Vagina (tissue), 2 donors: ENCODE data around the gene SLC22A3. TPM values are rescaled to one million over a fixed set of nuclear protein-coding genes. Genes with fewer than 3 reads are reported as not detected.
"Not testable (repeated sequence)": the region's sequence is repeated elsewhere in the genome, so short reads cannot be mapped to it uniquely, and the experiment has no call there.

ENCODE experiments used
- DNase-seq, 2 donors: peaks; one replicate each; pipeline ENCODE4 v3.0.0-alpha.2; 2017; ENCODE audit errors: extremely low spot score in 2 of 2
- H3K27ac ChIP-seq: fragments of 200-600 bp; sonication (generic); one replicate; pipeline ENCODE4 v1.5.1; 2019
- H3K27me3 ChIP-seq: fragments of 200-600 bp; sonication (generic); one replicate; pipeline ENCODE4 v1.5.1; 2019
- H3K36me3 ChIP-seq, 2 donors: fragments of 200-600 bp; sonication (generic); one replicate each; pipeline ENCODE4 v1.5.1; 2017 to 2019
- H3K4me1 ChIP-seq: fragments of 200-600 bp; sonication (generic); one replicate; pipeline ENCODE4 v1.5.1; 2019
- H3K4me3 ChIP-seq, 2 donors: fragments of 200-600 bp; sonication (generic); 1 replicate in 1 of 2; 2 replicates in 1 of 2; pipeline ENCODE4 v1.5.1; 2016 to 2019
- H3K9me3 ChIP-seq: fragments of 200-600 bp; sonication (generic); one replicate; pipeline ENCODE4 v1.5.1; 2019
- CTCF ChIP-seq, 3 experiments: fragments of 450-650 bp in 2 of 3; fragments of 200-600 bp in 1 of 3; sonication (generic) in 1 of 3; IDR thresholded peaks; one replicate each; pipeline ENCODE4 v1.5.1; 2017 to 2019; ENCODE audit warnings: antibody characterized with exemption in 3 of 3, mild to moderate bottlenecking in 2 of 3, moderate library complexity in 2 of 3
- POLR2A ChIP-seq, 2 donors: fragments of 450-650 bp; IDR thresholded peaks; one replicate each; pipeline ENCODE4 v1.6.1; 2017; ENCODE audit warnings: antibody characterized with exemption in 2 of 2, mild to moderate bottlenecking in 2 of 2, moderate library complexity in 2 of 2
- POLR2AphosphoS5 ChIP-seq, 2 donors: sonication (generic); formaldehyde crosslinking; IDR thresholded peaks; one replicate each; pipeline ENCODE4 v1.9.0; 2017; ENCODE audit warnings: antibody characterized with exemption in 2 of 2, mild to moderate bottlenecking in 2 of 2, low read depth in 1 of 2; ENCODE audit not compliant: insufficient read depth in 1 of 2
- intact Hi-C: fragments of 100-400 bp; cut with DNase I; formaldehyde crosslinking; loops from one replicate; pipeline ENCODE4 v1.15.1; 2023
- total RNA-seq: library from RNA; depleted of rRNA; stranded (reverse); fragments of >200 nt; gene quantifications from one replicate; pipeline ENCODE4 v1.2.3, GENCODE V29; 2016

The SLC22A3 gene
- total RNA-seq, 1 donor from 2014 or later, result 16.5 TPM

- Histone ChIP-seq H3K4me3 (no peak overlapping the region), H3K9me3 (no peaks in the 10 kb centered on the region), H3K27me3 (no peaks in the 10 kb centered on the region), H3K27ac (no peak overlapping the region), H3K4me1 (no peaks in the 10 kb centered on the region), H3K36me3 (no peaks in the 10 kb centered on the region)
- intact Hi-C loops, result no loop called here
- TF ChIP-seq CTCF (IDR thresholded peaks at IDR 0.05) (no peak), POLR2A (IDR thresholded peaks at IDR 0.05) (no peak), POLR2AphosphoS5 (IDR thresholded peaks at IDR 0.05; ENCODE audit: insufficient read depth in 1 of 2, low read depth in 1 of 2) (no peak)
- no peak for DNase-seq
Observed at GRCh38 chr6:160447350-160447749, 99.2 kb downstream of the SLC22A3 start.

GRCh38 chr6:160449787-160450186 is 101.6 kb downstream of the SLC22A3 start:
- H3K27me3 ChIP-seq, H3K4me3 ChIP-seq, H3K9me3 ChIP-seq, intact Hi-C loops, H3K4me1 ChIP-seq, H3K27ac ChIP-seq, DNase-seq, H3K36me3 ChIP-seq: not testable (repeated sequence)

GRCh38 chr6:160450849-160451248 is 102.7 kb downstream of the SLC22A3 start:
- TF ChIP-seq CTCF (IDR thresholded peaks at IDR 0.05), result no peak
- no peak for TF ChIP-seq POLR2A (IDR thresholded peaks at IDR 0.05)
- no peak for TF ChIP-seq POLR2AphosphoS5 (IDR thresholded peaks at IDR 0.05; ENCODE audit: insufficient read depth in 1 of 2, low read depth in 1 of 2)
- intact Hi-C loops, result no loop called here
- Histone ChIP-seq H3K27ac (no peak overlapping the region), H3K9me3 (no peaks in the 10 kb centered on the region), H3K4me1 (peaks cover 10% of the 10 kb centered on the region), H3K27me3 (no peaks in the 10 kb centered on the region), H3K4me3 (no peak overlapping the region), H3K36me3 (no peaks in the 10 kb centered on the region)
- DNase-seq, result no peak

- H3K27me3 ChIP-seq, result no peaks in the 10 kb centered on the region
Observed at GRCh38 chr6:160454303-160454702, 106.1 kb downstream of the SLC22A3 start.

GRCh38 chr6:160455081-160455480 is 106.9 kb downstream of the SLC22A3 start:
- TF ChIP-seq CTCF (IDR thresholded peaks at IDR 0.05), result no peak
- no peak for TF ChIP-seq POLR2A (IDR thresholded peaks at IDR 0.05)
- no peak for TF ChIP-seq POLR2AphosphoS5 (IDR thresholded peaks at IDR 0.05; ENCODE audit: insufficient read depth in 1 of 2, low read depth in 1 of 2)
- no peak for DNase-seq
- no peaks in the 10 kb centered on the region for H3K36me3 ChIP-seq
- H3K9me3 ChIP-seq, result no peaks in the 10 kb centered on the region
- H3K4me3 ChIP-seq, result peak overlapping the region in 1 of 2 donors; percentile 36
- peak overlapping the region; percentile 68 for H3K27ac ChIP-seq
- peaks cover 10% of the 10 kb centered on the region for H3K4me1 ChIP-seq
- intact Hi-C loops, result loop anchor here (5.0 kb wide), 2 partner anchors 318 to 368 kb away; no protein-coding TSS in a partner anchor
- H3K27me3 ChIP-seq, result no peaks in the 10 kb centered on the region

More at GRCh38 chr6:160454303-160454702, 106.1 kb downstream of the SLC22A3 start:
- Histone ChIP-seq H3K9me3 (no peaks in the 10 kb centered on the region), H3K4me3 (no peak overlapping the region), H3K36me3 (no peaks in the 10 kb centered on the region), H3K27ac (no peak overlapping the region), H3K4me1 (peaks cover 10% of the 10 kb centered on the region)
- TF ChIP-seq POLR2A (IDR thresholded peaks at IDR 0.05) (no peak), CTCF (IDR thresholded peaks at IDR 0.05) (no peak), POLR2AphosphoS5 (IDR thresholded peaks at IDR 0.05; ENCODE audit: insufficient read depth in 1 of 2, low read depth in 1 of 2) (no peak)
- intact Hi-C loops, result no loop called here
- DNase-seq, result no peak
